HL-60 (cell line): ENCODE data around the gene NUB1.

ENCODE experiments used
- DNase-seq, 2 experiments: peaks; one replicate each; pipeline ENCODE4 v3.0.0-alpha.2; 2010 to 2020; ENCODE audit warnings: low read depth in 1 of 2, low spot score in 1 of 2
- H3K27ac ChIP-seq: fragments of 250-450 bp; sonication (Bioruptor Pico); replicated peaks from 2 replicates; pipeline ENCODE4 v1.5.1; 2020; ENCODE audit warnings: mild to moderate bottlenecking, moderate library complexity
- H3K27me3 ChIP-seq: fragments of 250-450 bp; sonication (Bioruptor Pico); 2 replicates; pipeline ENCODE4 v1.5.1; 2021; ENCODE audit warnings: mild to moderate bottlenecking, moderate library complexity; ENCODE audit not compliant: insufficient read depth, poor library complexity, severe bottlenecking
- H3K4me3 ChIP-seq: replicated peaks from 2 replicates; pipeline ENCODE4 v1.5.1; 2011; ENCODE audit warnings: mild to moderate bottlenecking, control low read depth, low read length; ENCODE audit not compliant: insufficient read depth
- CTCF ChIP-seq: IDR thresholded peaks from one replicate; pipeline ENCODE4 v1.5.1; 2011; ENCODE audit warnings: low read length, control low read depth, inconsistent platforms; ENCODE audit not compliant: insufficient read depth
- GABPA ChIP-seq: IDR thresholded peaks from 2 replicates; pipeline ENCODE4 v1.6.1; 2012; ENCODE audit warnings: low read depth
- POLR2AphosphoS5 ChIP-seq: IDR thresholded peaks from 2 replicates; pipeline ENCODE4 v1.6.1; 2012; ENCODE audit warnings: low read depth
- REST ChIP-seq: IDR thresholded peaks from 2 replicates; pipeline ENCODE4 v1.6.1; 2012; ENCODE audit warnings: low read depth; ENCODE audit not compliant: insufficient replicate concordance
- SPI1 ChIP-seq: IDR thresholded peaks from 2 replicates; pipeline ENCODE4 v1.6.1; 2012; ENCODE audit warnings: low read depth, mild to moderate bottlenecking, borderline replicate concordance

Gene NUB1

GRCh38 chr7:151384776-151385625 is 43.4 kb downstream of the NUB1 start:
- no peak overlapping the region for H3K27ac ChIP-seq
- TF ChIP-seq POLR2AphosphoS5, result no peak
- no peak for TF ChIP-seq CTCF
- no peak for TF ChIP-seq REST
- no peak for TF ChIP-seq SPI1
- TF ChIP-seq GABPA, result no peak
- H3K27me3 ChIP-seq, result peaks cover 43% of the 10 kb centered on the region
- no peak for DNase-seq
- H3K4me3 ChIP-seq, result no peak overlapping the region

GRCh38 chr7:151385626-151386300 is 44.2 kb downstream of the NUB1 start:
- Histone ChIP-seq H3K27ac (no peak overlapping the region), H3K4me3 (no peak overlapping the region), H3K27me3 (peaks cover 46% of the 10 kb centered on the region)
- DNase-seq, result no peak
- TF ChIP-seq POLR2AphosphoS5, result no peak
- TF ChIP-seq CTCF, result no peak
- no peak for TF ChIP-seq SPI1

- H3K27ac ChIP-seq, result no peak overlapping the region
These were observed 44.9 kb downstream of the NUB1 start for GRCh38 chr7:151386301-151387160.

More at GRCh38 chr7:151386301-151387160, 44.9 kb downstream of the NUB1 start:
- no peak overlapping the region for H3K4me3 ChIP-seq
- DNase-seq, result no peak
- peaks cover 51% of the 10 kb centered on the region for H3K27me3 ChIP-seq
- TF ChIP-seq POLR2AphosphoS5 (no peak), SPI1 (no peak), REST (no peak), CTCF (no peak), GABPA (no peak)
